ENCODE results near the gene UTS2B. TPM values are rescaled to one million over a fixed set of nuclear protein-coding genes. Genes with fewer than 3 reads are reported as not detected.

Gene UTS2B, protein sequence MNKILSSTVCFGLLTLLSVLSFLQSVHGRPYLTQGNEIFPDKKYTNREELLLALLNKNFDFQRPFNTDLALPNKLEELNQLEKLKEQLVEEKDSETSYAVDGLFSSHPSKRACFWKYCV
- 4.2 TPM for polyA plus RNA-seq

DNA sequence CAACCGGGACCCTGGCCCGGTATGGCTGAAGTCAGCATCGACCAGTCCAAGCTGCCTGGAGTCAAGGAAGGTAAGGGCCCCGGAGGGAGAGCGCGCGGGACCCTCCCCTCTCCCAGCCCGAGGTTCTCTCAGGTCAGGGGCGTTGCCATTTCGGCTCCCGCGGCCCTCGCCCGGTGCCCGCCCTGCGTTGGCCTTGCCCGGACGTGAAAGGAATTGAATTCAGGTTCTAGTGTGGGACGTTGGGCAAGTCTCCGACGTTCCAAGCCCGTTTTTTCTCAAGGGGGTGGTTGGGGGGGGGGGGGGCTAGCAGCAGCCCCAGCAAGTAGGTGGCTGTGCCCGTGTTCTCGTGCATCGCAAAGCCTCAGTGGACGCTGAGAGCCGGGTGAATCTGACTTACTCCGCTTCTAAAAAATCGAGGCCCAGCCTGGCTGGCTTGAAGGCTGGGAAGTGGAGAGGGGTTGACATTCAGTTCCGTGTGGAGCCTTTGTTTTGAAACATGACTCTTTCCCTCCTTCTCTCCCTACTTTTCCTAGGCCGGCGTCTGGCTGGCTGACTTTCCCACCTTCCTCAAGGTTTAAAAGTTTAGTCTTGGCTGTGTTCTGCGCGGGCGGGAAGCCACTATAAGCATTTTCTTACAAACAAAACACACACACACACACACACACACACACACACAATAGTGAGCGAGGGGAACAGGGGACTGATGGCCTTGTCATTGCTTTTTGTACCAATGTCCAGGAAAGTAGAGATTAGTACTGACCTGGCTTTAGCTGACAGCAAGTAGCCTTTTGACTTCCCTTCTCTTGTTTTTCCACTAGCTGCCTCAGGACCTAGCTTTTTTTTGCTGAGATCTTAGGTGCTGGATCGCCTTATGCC, at the start of gene UTS2B:
UTS2B (minus strand) TSS at position 873 of the 876 bp plus-strand sequence. CDS start 48,337 bp downstream, outside the sequence.
- Mint-ChIP-seq H3K36me3 (no peaks in the 10 kb centered on the region), H3K4me1 (peaks cover 27 to 58% (median 45%) of the 10 kb centered on the region in 3 donors), H3K27ac (peak within 1 kb of the TSS; percentile 91 to 95 (median 94)), H3K9me3 (no peaks in the 10 kb centered on the region), H3K27me3 (no peaks in the 10 kb centered on the region), H3K4me3 (peak within 1 kb of the TSS; percentile 93 to 97 (median 95))

DNA sequence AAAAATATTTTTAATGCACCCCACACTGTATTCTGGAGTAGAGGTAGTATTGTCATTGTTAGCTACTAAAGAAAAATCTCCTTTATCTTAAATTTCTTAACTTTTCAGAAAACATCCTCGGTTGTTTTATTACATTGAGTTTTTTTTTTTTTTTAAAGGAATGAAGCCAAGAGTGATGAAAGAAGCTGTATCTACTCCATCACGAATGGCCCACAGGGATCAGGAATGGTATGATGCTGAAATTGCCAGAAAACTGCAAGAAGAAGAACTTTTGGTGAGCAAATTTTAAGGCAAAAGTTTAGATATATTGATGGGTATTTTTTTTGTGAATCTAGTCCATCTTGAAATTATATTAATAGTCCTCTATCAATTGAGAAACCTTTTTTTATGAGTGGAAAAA, 49.7 kb upstream of the UTS2B start:
- Mint-ChIP-seq H3K27me3 (no peaks in the 10 kb centered on the region), H3K4me1 (peaks cover 21 to 39% (median 37%) of the 10 kb centered on the region in 3 donors), H3K36me3 (peaks cover 7% of the 10 kb centered on the region), H3K4me3 (no peak overlapping the region), H3K27ac (peak overlapping the region in 1 of 3 donors; percentile 95), H3K9me3 (no peaks in the 10 kb centered on the region)

DNA sequence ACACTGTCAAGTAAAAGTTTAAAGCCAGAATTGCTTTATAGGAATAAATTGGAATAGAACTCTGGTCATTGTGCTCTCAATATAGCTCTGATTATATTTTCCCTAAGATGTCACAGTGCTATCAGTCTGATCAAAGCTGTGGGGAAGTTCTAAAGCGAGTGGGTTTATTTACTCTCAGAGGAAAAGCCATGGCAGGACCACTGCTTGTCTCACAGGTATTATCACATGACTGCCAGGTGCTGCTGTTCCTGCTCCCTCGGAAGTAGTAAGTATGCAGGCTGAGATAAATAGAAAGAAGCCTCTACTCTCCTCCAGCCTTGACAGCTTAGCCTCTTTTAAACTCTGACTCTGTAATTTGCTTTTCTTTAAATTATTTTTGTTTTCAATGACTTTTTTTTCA, 49.1 kb upstream of the UTS2B start:
- Mint-ChIP-seq H3K4me3 (peak overlapping the region in 2 of 4 donors; percentile 18 to 42), H3K27me3 (no peaks in the 10 kb centered on the region), H3K36me3 (peaks cover 2% of the 10 kb centered on the region), H3K27ac (peak overlapping the region in 1 of 3 donors; percentile 95), H3K9me3 (no peaks in the 10 kb centered on the region), H3K4me1 (peaks cover 21 to 41% (median 38%) of the 10 kb centered on the region in 3 donors)

DNA sequence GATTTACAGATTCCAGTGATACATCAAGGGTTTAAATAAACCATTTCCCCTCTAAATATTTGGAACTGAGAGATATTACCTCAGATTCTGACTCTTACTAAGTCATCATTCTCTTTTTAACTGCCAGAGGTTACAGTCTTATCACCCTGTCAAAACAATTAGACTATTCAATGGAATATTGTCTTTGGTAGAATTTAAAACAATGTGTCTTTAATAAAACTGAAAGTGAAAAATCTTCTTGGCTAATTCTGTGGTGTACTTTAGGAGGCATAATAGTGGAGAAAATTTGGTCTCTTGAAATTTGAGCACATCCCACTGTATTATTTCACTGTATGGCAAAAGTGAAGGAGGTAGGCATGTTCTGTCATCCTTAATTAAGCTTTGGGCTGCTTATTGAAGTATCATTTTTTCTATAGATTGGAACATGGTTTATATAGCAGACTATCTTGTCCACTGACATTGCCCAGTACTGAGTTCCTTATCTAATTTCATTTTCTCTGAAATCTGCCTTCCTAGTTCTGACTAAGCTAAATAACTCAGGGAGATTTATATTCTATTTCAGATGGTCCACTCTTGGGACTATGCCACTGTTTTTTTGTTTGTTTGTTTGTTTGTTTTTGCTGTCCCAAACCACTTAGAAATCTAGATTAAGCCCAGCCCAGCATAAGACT, 48.0 kb upstream of the UTS2B start:
- H3K9me3 Mint-ChIP-seq: no peaks in the 10 kb centered on the region
- no peaks in the 10 kb centered on the region for H3K27me3 Mint-ChIP-seq
- H3K4me3 Mint-ChIP-seq: peak overlapping the region in 2 of 4 donors; percentile 10 to 64
- H3K27ac Mint-ChIP-seq: peak overlapping the region; percentile 33 to 65 (median 61)
- peaks cover 21 to 41% (median 38%) of the 10 kb centered on the region in 3 donors for H3K4me1 Mint-ChIP-seq
- peaks cover 2% of the 10 kb centered on the region for H3K36me3 Mint-ChIP-seq

DNA sequence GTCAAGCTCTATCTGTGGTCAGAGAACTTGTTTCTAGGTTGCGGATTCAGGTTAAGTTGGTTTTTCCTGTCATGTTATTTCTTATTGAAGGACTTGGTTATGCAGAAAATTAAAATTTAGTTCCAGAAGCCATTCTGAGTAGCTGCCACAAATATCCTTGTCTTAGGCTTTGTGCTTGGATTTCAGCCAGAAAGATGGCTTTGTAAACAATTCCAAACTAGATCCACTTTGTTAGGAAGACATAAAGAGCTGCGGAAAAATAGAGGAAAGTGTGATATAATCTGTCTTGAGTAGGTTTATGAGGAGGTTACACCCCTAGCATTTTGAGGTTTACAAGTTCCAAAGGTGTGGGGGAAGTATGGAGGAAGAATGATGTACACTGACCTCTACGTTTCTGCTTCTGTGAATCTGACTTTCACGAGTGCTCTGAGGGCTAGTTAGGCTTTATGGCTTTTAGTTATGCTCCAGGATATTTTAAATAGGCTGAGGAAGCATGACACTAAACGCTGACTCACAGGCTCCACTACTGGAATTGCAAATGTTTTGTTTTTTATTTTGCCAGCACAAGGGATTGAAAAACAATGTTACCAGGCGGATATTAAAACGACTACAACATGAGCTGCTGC, 46.3 kb upstream of the UTS2B start:
- no peaks in the 10 kb centered on the region for H3K27me3 Mint-ChIP-seq
- peak overlapping the region in 1 of 3 donors; percentile 6 for H3K27ac Mint-ChIP-seq
- H3K4me3 Mint-ChIP-seq: no peak overlapping the region
- H3K9me3 Mint-ChIP-seq: no peaks in the 10 kb centered on the region
- peaks cover 25 to 42% (median 34%) of the 10 kb centered on the region in 3 donors for H3K4me1 Mint-ChIP-seq
- peaks cover 6% of the 10 kb centered on the region for H3K36me3 Mint-ChIP-seq

DNA sequence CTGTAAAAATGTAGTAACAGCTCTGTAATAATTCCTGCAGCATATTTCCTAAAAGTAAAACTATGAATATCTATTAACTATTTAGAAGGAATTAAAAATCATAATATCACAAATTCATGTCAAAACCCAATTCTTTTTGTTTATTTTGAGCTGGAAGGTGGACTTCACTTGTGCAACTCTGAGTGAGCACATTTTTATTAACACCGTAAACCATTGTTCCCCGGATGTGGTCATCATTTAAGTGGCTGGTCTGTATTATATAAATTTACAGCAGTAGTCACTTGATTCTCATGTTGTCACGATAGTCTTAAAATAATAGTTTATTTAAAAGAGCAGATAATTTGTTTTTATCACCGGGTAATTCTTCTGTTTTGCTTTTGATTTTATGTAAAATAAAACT, 43.0 kb upstream of the UTS2B start:
- Mint-ChIP-seq H3K9me3 (no peaks in the 10 kb centered on the region), H3K4me1 (peaks cover 20 to 28% (median 23%) of the 10 kb centered on the region in 3 donors), H3K27ac (no peak overlapping the region), H3K27me3 (no peaks in the 10 kb centered on the region), H3K36me3 (peaks cover 14% of the 10 kb centered on the region), H3K4me3 (no peak overlapping the region)

DNA sequence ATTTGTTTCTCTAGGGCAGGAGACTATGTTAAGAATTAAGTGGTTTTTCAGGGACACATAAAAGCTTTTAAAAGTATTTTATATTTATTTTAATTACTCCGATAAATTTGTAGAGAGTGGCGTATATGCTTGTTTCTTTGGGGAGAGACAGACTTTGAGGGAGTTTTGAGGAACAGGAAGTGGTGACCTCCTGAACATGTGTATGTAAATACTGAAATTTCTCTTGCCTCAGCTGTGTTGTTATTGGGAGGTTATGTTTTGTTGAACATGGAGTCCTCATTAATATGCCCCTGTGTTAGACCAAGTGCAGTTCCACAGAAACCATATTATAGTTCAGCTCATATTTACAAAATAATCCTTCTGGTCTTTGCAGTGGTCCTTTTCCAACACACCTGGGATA, 41.8 kb upstream of the UTS2B start:
- H3K36me3 Mint-ChIP-seq: peaks cover 14% of the 10 kb centered on the region
- H3K27ac Mint-ChIP-seq: peak overlapping the region in 2 of 3 donors; percentile 10 to 92
- no peaks in the 10 kb centered on the region for H3K27me3 Mint-ChIP-seq
- H3K4me1 Mint-ChIP-seq: peaks cover 14 to 19% (median 15%) of the 10 kb centered on the region in 3 donors
- peak overlapping the region in 2 of 4 donors; percentile 35 to 79 for H3K4me3 Mint-ChIP-seq
- no peaks in the 10 kb centered on the region for H3K9me3 Mint-ChIP-seq

DNA sequence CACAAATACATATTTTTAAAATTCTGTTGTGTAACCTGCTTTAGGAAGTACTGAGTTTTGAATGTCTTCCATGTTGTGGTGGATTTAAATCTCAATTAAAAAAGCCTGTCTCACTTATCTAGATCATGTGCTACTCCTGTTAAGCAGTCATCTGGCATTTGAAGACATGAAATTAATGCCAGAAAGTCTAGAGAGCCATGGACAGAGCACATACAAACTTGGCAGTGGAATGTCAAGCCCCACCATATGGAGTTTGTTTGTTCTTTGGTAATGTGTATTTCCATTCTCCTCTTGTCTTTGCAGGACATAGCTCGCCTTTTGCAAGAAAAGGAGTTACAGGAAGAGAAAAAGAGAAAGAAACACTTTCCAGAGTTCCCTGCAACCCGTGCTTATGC, 39.3 kb upstream of the UTS2B start:
- H3K36me3 Mint-ChIP-seq: peaks cover 16% of the 10 kb centered on the region

DNA sequence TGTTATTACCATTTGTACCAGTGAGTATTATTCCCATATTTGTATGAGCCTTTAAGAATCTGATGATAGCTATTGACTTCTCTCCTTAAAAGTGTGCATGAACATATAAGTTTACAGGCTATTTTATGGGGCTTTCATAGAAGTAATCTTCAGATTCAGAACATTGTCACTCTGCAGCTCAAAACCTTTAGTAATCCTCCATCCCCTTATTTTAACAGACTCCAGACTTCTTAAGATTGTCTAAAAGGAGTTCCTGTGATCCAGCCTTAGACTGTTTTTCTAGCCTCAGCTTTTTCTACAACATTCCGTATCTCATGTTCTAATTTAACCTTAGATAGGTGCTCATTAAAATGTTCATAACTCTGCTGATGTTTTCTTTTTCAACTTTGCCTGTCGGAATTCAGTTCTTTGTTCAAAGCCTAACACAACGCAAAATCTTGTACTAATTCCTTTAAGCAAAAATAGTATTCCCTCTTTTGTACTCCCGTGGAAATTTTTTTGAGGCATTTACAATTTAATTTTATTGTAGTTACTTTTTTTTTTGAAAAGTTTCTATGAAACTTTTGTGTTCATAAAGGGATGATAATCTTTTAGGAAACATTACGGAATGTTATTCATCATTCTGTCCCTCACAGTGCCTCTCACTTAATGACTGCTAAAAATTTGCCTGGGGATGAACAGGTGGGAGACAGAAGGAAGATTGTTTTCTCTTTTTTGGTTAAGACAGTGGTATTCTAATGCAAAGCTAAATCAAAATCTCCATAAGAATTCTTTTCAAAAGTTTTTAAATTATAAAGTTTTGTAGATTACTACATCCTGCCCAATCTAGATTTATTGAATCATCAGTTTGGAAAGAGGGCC, 38.7 kb upstream of the UTS2B start:
- Mint-ChIP-seq H3K9me3 (no peaks in the 10 kb centered on the region), H3K4me3 (no peak overlapping the region), H3K27ac (peak overlapping the region in 2 of 3 donors; percentile 29 to 68), H3K27me3 (no peaks in the 10 kb centered on the region), H3K4me1 (peaks cover 14 to 19% (median 14%) of the 10 kb centered on the region in 3 donors), H3K36me3 (peaks cover 16% of the 10 kb centered on the region)

More for the DNA sequence above, 39.3 kb upstream of the UTS2B start:
- Mint-ChIP-seq H3K4me1 (peaks cover 14 to 19% (median 14%) of the 10 kb centered on the region in 3 donors), H3K9me3 (no peaks in the 10 kb centered on the region), H3K27me3 (no peaks in the 10 kb centered on the region), H3K27ac (no peak overlapping the region), H3K4me3 (no peak overlapping the region)

DNA sequence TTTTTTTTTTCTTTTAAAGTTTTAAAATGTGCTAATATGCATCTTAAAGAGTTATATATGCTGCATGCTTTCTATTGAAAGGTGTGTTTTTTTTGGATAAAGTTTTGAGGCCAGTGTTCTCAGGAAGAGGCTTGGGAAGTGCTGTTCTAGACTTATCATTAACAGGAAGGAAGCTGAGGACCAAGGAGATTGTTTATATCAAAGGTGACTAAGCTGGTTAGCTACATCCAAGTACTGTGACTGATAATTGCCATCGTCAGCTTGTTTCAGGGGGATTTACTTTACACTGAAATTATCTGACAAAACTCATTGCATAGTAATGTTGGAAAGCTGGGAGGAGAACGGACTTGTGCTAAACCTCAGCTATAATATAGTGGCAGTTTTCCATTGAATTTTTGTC, 36.3 kb upstream of the UTS2B start:
- Mint-ChIP-seq H3K27ac (peak overlapping the region in 2 of 3 donors; percentile 26 to 34), H3K4me1 (peaks cover 6 to 14% (median 8%) of the 10 kb centered on the region in 3 donors), H3K4me3 (no peak overlapping the region), H3K9me3 (no peaks in the 10 kb centered on the region), H3K36me3 (peaks cover 12% of the 10 kb centered on the region), H3K27me3 (no peaks in the 10 kb centered on the region)

DNA sequence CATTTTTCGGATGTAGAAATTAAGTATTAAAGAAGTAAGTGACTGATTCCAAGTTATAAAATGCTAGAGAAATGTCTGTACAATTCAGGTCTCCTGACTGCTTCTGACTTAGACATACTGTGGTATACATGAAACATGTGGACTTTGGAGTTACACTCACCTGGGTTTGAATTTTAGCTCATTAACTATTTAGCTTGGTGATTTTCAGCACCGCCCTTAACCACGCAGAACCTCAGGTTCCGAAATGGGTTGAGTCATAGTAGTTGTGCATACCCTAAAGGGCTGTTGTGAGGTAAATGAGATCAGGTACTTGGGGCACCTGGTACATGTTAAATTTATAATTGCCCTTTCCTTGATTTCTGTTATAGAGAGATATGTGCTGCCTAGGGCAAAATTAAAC, 32.9 kb upstream of the UTS2B start:
- peaks cover 13% of the 10 kb centered on the region for H3K36me3 Mint-ChIP-seq
- no peak overlapping the region for H3K4me3 Mint-ChIP-seq
- H3K27me3 Mint-ChIP-seq: no peaks in the 10 kb centered on the region
- H3K9me3 Mint-ChIP-seq: no peaks in the 10 kb centered on the region
- peaks cover 21 to 41% (median 27%) of the 10 kb centered on the region in 3 donors for H3K4me1 Mint-ChIP-seq
- H3K27ac Mint-ChIP-seq: peak overlapping the region in 1 of 3 donors; percentile 84

DNA sequence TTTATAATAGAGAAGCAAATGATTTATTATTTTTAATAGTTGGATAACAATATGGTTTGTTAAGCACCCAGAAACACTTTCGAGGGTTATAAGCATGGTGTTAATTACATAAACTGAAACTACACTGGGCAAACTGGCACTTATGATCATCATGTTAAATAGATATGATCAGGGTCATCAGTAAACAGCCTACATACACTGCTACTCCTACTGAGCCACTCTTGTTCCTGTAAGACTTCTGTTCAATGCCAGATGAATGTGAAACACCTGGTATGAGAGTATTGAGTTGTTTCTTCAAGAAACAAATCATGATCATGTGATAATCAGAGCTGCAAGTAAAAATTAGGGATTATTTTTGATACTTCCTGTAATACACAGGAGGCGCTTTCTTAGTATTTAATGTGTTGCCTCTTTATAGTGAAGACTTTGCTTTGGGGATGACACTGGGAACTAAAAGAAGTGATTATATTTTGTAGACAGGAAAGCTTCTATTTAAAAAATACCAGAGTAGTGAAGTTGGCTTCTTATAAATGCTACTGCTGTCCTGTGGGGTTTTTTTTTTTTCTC, 32.3 kb upstream of the UTS2B start:
- Mint-ChIP-seq H3K27ac (no peak overlapping the region), H3K36me3 (peaks cover 13% of the 10 kb centered on the region), H3K27me3 (no peaks in the 10 kb centered on the region)

DNA sequence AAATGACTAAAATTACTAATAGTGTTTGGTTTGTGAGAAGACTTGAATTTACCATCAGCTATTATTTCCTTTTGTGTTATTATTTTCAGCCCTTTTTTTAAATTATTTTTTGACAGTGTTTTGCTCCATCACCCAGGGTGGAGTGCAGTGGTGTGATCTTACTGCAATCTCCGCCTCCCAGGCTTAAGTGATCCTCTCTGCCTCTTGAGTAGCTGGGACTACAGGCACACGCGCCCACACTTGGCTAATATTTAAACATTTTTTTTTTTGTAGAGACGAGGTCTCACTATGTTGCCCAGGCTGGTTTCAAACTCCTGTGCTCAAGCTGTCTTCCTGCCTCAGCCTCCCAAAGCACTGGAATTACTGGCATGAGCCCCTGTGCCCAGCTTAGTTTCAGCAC, 31.7 kb upstream of the UTS2B start:
- no peak overlapping the region for H3K27ac Mint-ChIP-seq
- H3K9me3 Mint-ChIP-seq: no peaks in the 10 kb centered on the region
- H3K4me3 Mint-ChIP-seq: no peak overlapping the region
- H3K4me1 Mint-ChIP-seq: peaks cover 28 to 51% (median 37%) of the 10 kb centered on the region in 3 donors
- peaks cover 13% of the 10 kb centered on the region for H3K36me3 Mint-ChIP-seq
- H3K27me3 Mint-ChIP-seq: no peaks in the 10 kb centered on the region

More for the DNA sequence above, 32.3 kb upstream of the UTS2B start:
- Mint-ChIP-seq H3K4me1 (peaks cover 24 to 45% (median 32%) of the 10 kb centered on the region in 3 donors), H3K9me3 (no peaks in the 10 kb centered on the region), H3K4me3 (no peak overlapping the region)
